Stomach (tissue), 9 donors: ENCODE data around the gene CRABP2. TPM values are rescaled to one million over a fixed set of nuclear protein-coding genes. Genes with fewer than 3 reads are reported as not detected.
A peak's percentile ranks its signal among the peaks of the same experiment; 100 is the strongest.

Experiments used
- DNase-seq, 2 donors: peaks; one replicate each; pipeline versions ENCODE4 v3.0.0 to v3.0.0-alpha.2; 2013 to 2019
- H3K27ac ChIP-seq, 5 donors: fragments of 200-600 bp in 4 of 5; sonication (generic) in 4 of 5; one replicate each; pipeline ENCODE4 v1.5.1; 2013 to 2019; ENCODE audit warnings: mild to moderate bottlenecking in 1 of 5, moderate library complexity in 1 of 5
- H3K27me3 ChIP-seq, 3 donors: fragments of 200-600 bp; sonication (generic); one replicate each; pipeline ENCODE4 v1.5.1; 2017 to 2019; ENCODE audit warnings: mixed run types in 1 of 3
- H3K36me3 ChIP-seq, 4 donors: fragments of 200-600 bp; sonication (generic); 1 replicate in 3 of 4; 2 replicates in 1 of 4; pipeline ENCODE4 v1.5.1; 2016 to 2019
- H3K4me1 ChIP-seq, 4 donors: fragments of 200-600 bp; sonication (generic); one replicate each; pipeline ENCODE4 v1.5.1; 2016 to 2019
- H3K4me3 ChIP-seq, 4 donors: fragments of 200-600 bp; sonication (generic) in 3 of 4; one replicate each; pipeline ENCODE4 v1.5.1; 2016 to 2019; ENCODE audit warnings: mild to moderate bottlenecking in 1 of 4
- H3K9me3 ChIP-seq, 4 donors: fragments of 200-600 bp; sonication (generic); one replicate each; pipeline ENCODE4 v1.5.1; 2016 to 2019
- EP300 ChIP-seq: sonication (generic); formaldehyde crosslinking; IDR thresholded peaks from one replicate; pipeline ENCODE4 v1.6.1; 2017; ENCODE audit warnings: antibody characterized with exemption
- POLR2A ChIP-seq, 4 donors: fragments of 450-650 bp; IDR thresholded peaks; one replicate each; pipeline ENCODE4 v1.6.1; 2016; ENCODE audit warnings: antibody characterized with exemption in 4 of 4, control low read depth in 2 of 4, mild to moderate bottlenecking in 1 of 4, moderate library complexity in 1 of 4
- POLR2AphosphoS5 ChIP-seq, 3 donors: sonication (generic); formaldehyde crosslinking; IDR thresholded peaks; one replicate each; pipeline ENCODE4 v1.6.1; 2016; ENCODE audit warnings: antibody characterized with exemption in 3 of 3
- WGBS, 5 donors: extraction: QIAGEN DNeasy Blood & Tissue Kit in 3 of 5; methylation state at CpG; one replicate each; pipeline versions ENCODE4 v1.1.5 to v1.1.7; 2013 to 2018; 5-methylcytosine and 5-hydroxymethylcytosine counted together
- intact Hi-C: fragments of 100-400 bp; cut with DNase I; formaldehyde crosslinking; loops from one replicate; pipeline ENCODE4 v1.15.1; 2023; ENCODE audit warnings: low total_unique reads
- polyA plus RNA-seq, 3 donors: library from polyadenylated mRNA; stranded (reverse); fragments of 200-250 nt; gene quantifications; one replicate each; pipeline ENCODE4 v1.2.3, GENCODE V29; 2013
- total RNA-seq, 5 donors: library from RNA; depleted of rRNA; stranded (reverse); fragments of >200 nt; gene quantifications; one replicate each; pipeline versions ENCODE4 v1.1.0 to v1.2.3, GENCODE V29; 2014 to 2016
- TF ChIP-seq, protein P1 (sequence below), 7 experiments: fragments of 450-650 bp in 4 of 7; fragments of 200-600 bp in 3 of 7; sonication (generic) in 3 of 7; IDR thresholded peaks; one replicate each; pipeline ENCODE4 v1.5.1; 2016 to 2019; ENCODE audit warnings: antibody characterized with exemption in 7 of 7, control low read depth in 2 of 7, mild to moderate bottlenecking in 1 of 7
- donor health status: healthy with polysubstance abuse.
- donor health status: Bipolar disorder and iron deficiency.
- donor health status: healthy.

CRABP2 gene
- total and polyA plus RNA-seq, 8 donors: 0.72 to 207 (median 6.9) TPM; not detected in 3

DNA sequence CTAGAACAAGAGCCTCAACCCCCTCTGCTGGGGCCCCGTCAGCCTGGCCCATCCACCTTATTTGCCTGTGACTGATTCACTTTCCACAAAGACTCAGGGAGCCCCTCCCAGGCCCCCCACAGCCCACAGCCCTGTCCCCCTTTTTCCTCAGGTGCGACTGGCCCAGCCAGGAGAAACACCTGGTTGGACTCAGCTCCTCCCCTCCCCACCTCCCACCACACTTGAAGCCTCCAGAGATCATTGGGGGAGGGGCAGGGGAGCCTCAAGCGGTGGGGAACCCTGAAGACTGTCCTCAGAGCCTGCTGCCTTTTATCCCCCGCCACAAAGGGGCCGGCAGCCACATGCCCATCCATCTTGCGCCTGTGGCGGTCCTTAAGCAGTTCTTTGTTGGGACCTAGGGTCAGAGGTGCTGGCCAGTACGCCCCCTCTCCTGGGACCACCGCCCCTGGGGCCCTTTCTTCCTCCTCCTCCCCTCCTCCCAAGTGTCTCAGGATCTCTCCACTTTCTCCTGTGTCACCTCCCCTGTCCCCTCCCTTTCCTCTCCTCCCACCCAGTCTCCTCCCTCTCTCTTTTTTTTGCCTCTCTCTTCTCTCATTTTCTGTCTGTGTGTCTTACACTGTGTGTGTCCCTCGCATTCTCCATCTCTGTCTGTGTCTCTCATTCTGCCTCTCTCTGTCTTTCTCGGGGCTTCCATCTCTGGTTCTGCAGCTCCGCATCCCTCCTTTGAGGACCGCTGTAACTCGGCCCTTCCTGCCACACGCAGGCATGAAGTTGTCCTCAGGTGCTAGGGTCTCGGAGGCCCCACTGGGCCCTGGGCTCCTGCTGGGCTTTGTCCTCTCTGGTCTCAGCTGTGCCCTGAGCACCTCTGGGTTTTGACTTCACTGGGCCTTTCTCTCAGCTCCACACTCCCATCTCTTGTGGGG is 12.2 kb downstream of the CRABP2 start:
- 43 to 54% (median 47%) methylated on average over 14 to 16 of the region's 16 CpGs for WGBS, 5 donors
- peak; percentile 56 to 92 for DNase-seq
- H3K4me3 ChIP-seq: no peak overlapping the region
- no peaks in the 10 kb centered on the region for H3K9me3 ChIP-seq
- H3K27ac ChIP-seq: peak overlapping the region in 3 of 5 donors; percentile 10 to 42 (median 14)
- TF ChIP-seq POLR2A (IDR thresholded peaks at IDR 0.05): no peak
- TF ChIP-seq POLR2AphosphoS5 (IDR thresholded peaks at IDR 0.05): no peak
- TF ChIP-seq, protein P1, sequence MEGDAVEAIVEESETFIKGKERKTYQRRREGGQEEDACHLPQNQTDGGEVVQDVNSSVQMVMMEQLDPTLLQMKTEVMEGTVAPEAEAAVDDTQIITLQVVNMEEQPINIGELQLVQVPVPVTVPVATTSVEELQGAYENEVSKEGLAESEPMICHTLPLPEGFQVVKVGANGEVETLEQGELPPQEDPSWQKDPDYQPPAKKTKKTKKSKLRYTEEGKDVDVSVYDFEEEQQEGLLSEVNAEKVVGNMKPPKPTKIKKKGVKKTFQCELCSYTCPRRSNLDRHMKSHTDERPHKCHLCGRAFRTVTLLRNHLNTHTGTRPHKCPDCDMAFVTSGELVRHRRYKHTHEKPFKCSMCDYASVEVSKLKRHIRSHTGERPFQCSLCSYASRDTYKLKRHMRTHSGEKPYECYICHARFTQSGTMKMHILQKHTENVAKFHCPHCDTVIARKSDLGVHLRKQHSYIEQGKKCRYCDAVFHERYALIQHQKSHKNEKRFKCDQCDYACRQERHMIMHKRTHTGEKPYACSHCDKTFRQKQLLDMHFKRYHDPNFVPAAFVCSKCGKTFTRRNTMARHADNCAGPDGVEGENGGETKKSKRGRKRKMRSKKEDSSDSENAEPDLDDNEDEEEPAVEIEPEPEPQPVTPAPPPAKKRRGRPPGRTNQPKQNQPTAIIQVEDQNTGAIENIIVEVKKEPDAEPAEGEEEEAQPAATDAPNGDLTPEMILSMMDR (IDR thresholded peaks at IDR 0.05): no peak
- no peak for TF ChIP-seq EP300
- no peaks in the 10 kb centered on the region for H3K36me3 ChIP-seq
- peaks cover 0 to 69% (median 35%) of the 10 kb centered on the region in 3 donors for H3K27me3 ChIP-seq
- intact Hi-C loops: loop anchor here (5.0 kb wide), 1 partner anchor 34 kb away; the partner anchor contains the start of genes ISG20L2 and METTL25B
- H3K4me1 ChIP-seq: peaks cover 7 to 45% (median 38%) of the 10 kb centered on the region in 4 donors

DNA sequence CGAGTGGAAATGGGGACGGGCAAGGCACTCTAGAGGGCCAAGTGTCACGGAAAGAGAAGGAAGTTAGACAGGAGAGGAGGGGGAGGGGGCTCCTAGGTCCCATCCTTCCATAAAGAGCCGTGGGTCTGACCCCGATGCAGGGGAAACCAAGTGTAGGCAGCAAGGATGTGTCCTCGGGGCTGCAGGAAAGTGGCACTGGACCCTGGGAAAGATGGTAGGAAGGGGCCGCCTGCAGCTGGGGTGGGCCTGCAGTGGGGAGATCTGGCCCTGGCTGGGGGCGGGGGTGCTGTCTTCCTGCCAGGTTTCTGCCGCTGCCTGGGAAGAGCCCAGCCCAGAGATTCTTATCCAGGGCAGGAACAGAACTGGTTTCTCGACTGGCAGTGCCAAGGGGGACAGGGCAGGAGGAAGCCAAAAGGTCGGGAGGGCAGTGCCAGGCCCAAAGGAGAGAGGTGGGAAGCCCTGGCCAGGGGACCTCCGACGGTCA is 12.9 kb downstream of the CRABP2 start:
- intact Hi-C loops: loop anchor here (5.0 kb wide), 1 partner anchor 35 kb away; the partner anchor contains the start of genes ISG20L2 and METTL25B
- H3K9me3 ChIP-seq: no peaks in the 10 kb centered on the region
- peak in 1 of 2 donors; percentile 61 for DNase-seq
- peak overlapping the region in 3 of 5 donors; percentile 6 to 42 (median 14) for H3K27ac ChIP-seq
- WGBS, 5 donors: 6 to 9% (median 7%) methylated on average over 13 of the region's 13 CpGs
- no peak overlapping the region for H3K4me3 ChIP-seq
- peaks cover 0 to 74% (median 39%) of the 10 kb centered on the region in 3 donors for H3K27me3 ChIP-seq
- TF ChIP-seq, protein P1 (IDR thresholded peaks at IDR 0.05): no peak
- TF ChIP-seq POLR2AphosphoS5 (IDR thresholded peaks at IDR 0.05) (no peak), POLR2A (IDR thresholded peaks at IDR 0.05) (no peak), EP300 (no peak)
- peaks cover 7 to 45% (median 38%) of the 10 kb centered on the region in 4 donors for H3K4me1 ChIP-seq
- no peaks in the 10 kb centered on the region for H3K36me3 ChIP-seq

DNA sequence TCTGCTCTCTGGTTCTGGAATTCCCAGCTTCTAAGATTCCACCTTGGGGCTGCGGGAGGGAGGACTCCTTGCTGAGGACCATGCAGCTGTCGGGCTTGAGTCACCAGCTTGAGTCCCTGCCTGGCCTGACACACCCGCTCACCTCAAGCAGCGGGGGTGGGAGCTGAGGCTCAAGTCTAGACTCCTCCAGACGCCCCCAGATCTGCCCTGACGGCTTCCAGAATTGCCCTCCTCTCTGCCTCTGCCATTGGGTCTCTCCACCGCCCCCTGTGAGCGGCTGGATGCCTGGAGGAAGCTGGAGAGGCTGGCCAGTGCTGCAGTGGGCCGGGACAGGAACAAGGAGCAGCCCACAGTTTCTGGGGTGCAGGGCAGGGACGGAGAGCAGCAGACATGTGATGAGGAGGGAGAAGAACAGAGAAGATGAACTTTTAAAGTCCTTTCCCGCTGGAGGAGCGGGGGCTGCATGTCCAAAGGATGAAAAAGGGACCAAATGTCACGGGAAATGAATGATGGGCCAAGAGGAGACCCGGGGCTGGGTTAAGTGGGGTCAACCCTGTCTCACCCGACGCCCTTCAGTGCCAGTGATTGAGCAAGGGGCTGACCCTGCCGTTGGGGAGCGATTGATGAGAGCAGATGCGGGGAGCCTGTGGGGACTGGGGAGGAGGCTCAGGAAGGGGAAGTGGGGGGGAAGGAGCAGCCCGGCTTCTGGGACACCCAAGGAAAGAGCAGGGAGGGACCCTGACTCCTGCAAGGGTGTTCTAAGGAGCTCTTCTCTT is 13.5 kb downstream of the CRABP2 start:
- peak in 1 of 2 donors; percentile 57 for DNase-seq
- WGBS, 5 donors: 29 to 41% (median 37%) methylated on average over 14 to 20 of the region's 20 CpGs
- no peaks in the 10 kb centered on the region for H3K36me3 ChIP-seq
- H3K4me3 ChIP-seq: no peak overlapping the region
- H3K9me3 ChIP-seq: no peaks in the 10 kb centered on the region
- peaks cover 7 to 45% (median 38%) of the 10 kb centered on the region in 4 donors for H3K4me1 ChIP-seq
- peak overlapping the region in 2 of 5 donors; percentile 14 to 42 for H3K27ac ChIP-seq
- H3K27me3 ChIP-seq: peaks cover 0 to 77% (median 37%) of the 10 kb centered on the region in 3 donors
- intact Hi-C loops: loop anchor here (5.0 kb wide), 1 partner anchor 35 kb away; the partner anchor contains the start of genes ISG20L2 and METTL25B
- TF ChIP-seq, protein P1 (IDR thresholded peaks at IDR 0.05): peak in 1 of 7 experiments; percentile 2
- TF ChIP-seq EP300: no peak

DNA sequence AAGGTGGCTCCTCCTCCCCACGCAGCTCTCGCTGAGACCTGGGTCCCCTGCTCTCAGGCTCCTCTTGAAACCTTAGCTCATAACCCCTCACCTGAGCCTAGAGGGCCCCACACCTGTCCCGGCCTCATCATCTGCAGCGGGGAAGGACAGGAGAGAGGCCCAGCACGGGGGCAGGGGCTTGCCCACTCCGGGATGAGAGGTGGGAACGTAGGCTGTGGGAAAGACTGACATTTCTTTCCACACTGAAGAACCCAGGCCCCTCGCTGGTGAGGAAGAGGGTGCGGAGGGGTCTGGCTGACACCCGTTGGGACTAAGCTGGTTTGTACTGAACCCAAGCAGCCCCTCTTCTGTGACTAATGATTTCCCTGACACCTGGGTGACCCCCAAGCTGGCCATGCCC is 14.2 kb downstream of the CRABP2 start:
- H3K27ac ChIP-seq: no peak overlapping the region
- peaks cover 7 to 45% (median 38%) of the 10 kb centered on the region in 4 donors for H3K4me1 ChIP-seq
- 63 to 81% (median 76%) methylated on average over 10 of the region's 10 CpGs for WGBS, 5 donors
- intact Hi-C loops: loop anchor here (5.0 kb wide), 1 partner anchor 36 kb away; the partner anchor contains the start of genes ISG20L2 and METTL25B
- no peak overlapping the region for H3K4me3 ChIP-seq
- H3K36me3 ChIP-seq: no peaks in the 10 kb centered on the region
- H3K9me3 ChIP-seq: no peaks in the 10 kb centered on the region
- TF ChIP-seq POLR2A (IDR thresholded peaks at IDR 0.05) (no peak), POLR2AphosphoS5 (IDR thresholded peaks at IDR 0.05) (no peak), EP300 (no peak)
- TF ChIP-seq, protein P1 (IDR thresholded peaks at IDR 0.05): no peak
- H3K27me3 ChIP-seq: peaks cover 0 to 83% (median 40%) of the 10 kb centered on the region in 3 donors
- no peak for DNase-seq
